Nephron (organoid): ENCODE data around the gene LIME1.
"Not testable (repeated sequence)": the region's sequence is repeated elsewhere in the genome, so short reads cannot be mapped to it uniquely, and the experiment has no call there.

Experiments used
- H3K27ac Mint-ChIP-seq, 3 experiments: 2 replicates each; pipeline ENCODE4 v1.8.0; 2020; ENCODE audit warnings: mixed read lengths in 3 of 3, mild to moderate bottlenecking in 2 of 3, moderate library complexity in 1 of 3
- H3K27me3 Mint-ChIP-seq: 2 replicates; pipeline ENCODE4 v1.8.0; 2021; ENCODE audit warnings: low read depth, mild to moderate bottlenecking, moderate library complexity, mixed read lengths
- H3K36me3 Mint-ChIP-seq: 2 replicates; pipeline ENCODE4 v1.8.0; 2020; ENCODE audit warnings: low read depth, mixed read lengths
- H3K4me1 Mint-ChIP-seq: 2 replicates; pipeline ENCODE4 v1.8.0; 2020; ENCODE audit warnings: mixed read lengths
- H3K4me3 Mint-ChIP-seq, 3 experiments: 2 replicates each; pipeline ENCODE4 v1.8.0; 2020; ENCODE audit warnings: mild to moderate bottlenecking in 3 of 3, mixed read lengths in 3 of 3, moderate library complexity in 2 of 3
- H3K9me3 Mint-ChIP-seq: 2 replicates; pipeline ENCODE4 v1.8.0; 2020; ENCODE audit warnings: mixed read lengths
- TF ChIP-seq, protein P1 (sequence below), 3 experiments: fragments of 200-600 bp; sonication (generic); IDR thresholded peaks; one replicate each; pipeline ENCODE4 v1.5.0; 2021; ENCODE audit warnings: antibody characterized with exemption in 3 of 3; ENCODE audit not compliant: unreplicated experiment in 3 of 3

Gene LIME1

DNA sequence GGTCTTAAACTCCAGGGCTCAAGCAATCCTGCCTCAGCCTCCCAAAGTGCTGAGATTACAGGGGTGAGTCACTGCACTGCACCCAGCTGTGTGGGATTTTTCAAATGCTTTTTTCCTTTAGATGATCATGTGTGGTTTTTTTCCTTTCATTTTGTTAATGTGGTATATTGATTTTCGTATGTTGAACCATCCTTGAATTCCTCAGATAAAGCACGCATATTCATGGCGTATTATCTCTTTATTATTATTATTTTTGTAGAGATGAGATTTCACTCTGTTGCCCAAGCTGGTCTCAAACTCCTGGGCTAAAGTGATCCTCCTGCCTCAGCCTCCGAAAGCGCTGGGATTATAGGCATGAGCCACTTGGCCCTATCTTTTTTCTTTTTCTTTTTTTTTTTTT, 21.6 kb upstream of the LIME1 start:
- Mint-ChIP-seq H3K27me3 (no peaks in the 10 kb centered on the region), H3K4me3 (no peak overlapping the region), H3K4me1 (peaks cover 5% of the 10 kb centered on the region), H3K36me3 (peaks cover 96% of the 10 kb centered on the region), H3K27ac (no peak overlapping the region), H3K9me3 (peaks cover 41% of the 10 kb centered on the region)
- TF ChIP-seq, protein P1, sequence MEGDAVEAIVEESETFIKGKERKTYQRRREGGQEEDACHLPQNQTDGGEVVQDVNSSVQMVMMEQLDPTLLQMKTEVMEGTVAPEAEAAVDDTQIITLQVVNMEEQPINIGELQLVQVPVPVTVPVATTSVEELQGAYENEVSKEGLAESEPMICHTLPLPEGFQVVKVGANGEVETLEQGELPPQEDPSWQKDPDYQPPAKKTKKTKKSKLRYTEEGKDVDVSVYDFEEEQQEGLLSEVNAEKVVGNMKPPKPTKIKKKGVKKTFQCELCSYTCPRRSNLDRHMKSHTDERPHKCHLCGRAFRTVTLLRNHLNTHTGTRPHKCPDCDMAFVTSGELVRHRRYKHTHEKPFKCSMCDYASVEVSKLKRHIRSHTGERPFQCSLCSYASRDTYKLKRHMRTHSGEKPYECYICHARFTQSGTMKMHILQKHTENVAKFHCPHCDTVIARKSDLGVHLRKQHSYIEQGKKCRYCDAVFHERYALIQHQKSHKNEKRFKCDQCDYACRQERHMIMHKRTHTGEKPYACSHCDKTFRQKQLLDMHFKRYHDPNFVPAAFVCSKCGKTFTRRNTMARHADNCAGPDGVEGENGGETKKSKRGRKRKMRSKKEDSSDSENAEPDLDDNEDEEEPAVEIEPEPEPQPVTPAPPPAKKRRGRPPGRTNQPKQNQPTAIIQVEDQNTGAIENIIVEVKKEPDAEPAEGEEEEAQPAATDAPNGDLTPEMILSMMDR (IDR thresholded peaks at IDR 0.05; ENCODE audit: unreplicated experiment in 3 of 3): no peak

DNA sequence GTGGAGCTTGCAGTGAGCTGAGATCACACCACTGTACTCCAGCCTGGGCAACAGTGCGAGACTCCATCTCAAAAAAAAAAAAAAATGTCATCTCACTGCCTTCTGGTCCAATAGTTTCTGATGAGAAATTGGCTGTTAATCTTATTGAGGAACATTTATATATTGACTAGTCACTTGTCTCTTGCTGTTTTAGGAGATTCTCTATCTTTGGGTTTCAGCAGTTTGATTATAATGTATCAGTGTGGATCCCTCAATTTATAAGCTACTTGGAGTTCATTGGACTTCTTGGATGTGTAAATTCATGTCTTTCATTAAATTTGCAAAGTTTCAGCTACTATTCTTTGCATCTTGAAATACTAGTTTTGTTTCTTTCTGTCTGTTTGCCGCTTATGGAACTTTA, 17.5 kb upstream of the LIME1 start:
- Mint-ChIP-seq H3K9me3 (peaks cover 41% of the 10 kb centered on the region), H3K27me3 (no peaks in the 10 kb centered on the region), H3K27ac (no peak overlapping the region), H3K4me1 (no peaks in the 10 kb centered on the region), H3K36me3 (peaks cover 95% of the 10 kb centered on the region), H3K4me3 (no peak overlapping the region)
- TF ChIP-seq, protein P1 (IDR thresholded peaks at IDR 0.05; ENCODE audit: unreplicated experiment in 3 of 3): no peak

DNA sequence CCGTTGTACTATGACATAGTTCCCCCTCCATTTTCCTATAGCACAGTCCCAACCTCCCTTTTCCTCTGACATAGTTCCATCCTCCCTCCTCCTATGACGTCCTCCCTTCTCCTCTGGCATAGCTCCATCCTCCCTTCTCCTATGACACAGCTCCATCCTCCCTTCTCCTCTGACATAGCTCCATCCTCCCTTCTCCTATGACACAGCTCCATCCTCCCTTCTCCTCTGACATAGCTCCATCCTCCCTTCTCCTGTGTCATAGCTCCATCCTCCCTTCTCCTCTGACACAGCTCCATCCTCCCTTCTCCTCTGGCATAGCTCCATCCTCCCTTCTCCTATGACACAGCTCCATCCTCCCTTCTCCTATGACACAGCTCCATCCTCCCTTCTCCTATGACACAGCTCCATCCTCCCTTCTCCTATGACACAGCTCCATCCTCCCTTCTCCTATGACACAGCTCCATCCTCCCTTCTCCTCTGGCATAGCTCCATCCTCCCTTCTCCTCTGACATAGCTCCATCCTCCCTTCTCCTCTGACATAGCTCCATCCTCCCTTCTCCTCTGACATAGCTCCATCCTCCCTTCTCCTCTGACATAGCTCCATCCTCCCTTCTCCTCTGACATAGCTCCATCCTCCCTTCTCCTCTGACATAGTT, 13.4 kb upstream of the LIME1 start:
- peaks cover 32% of the 10 kb centered on the region for H3K9me3 Mint-ChIP-seq
- H3K4me3 Mint-ChIP-seq, H3K4me1 Mint-ChIP-seq, H3K27me3 Mint-ChIP-seq, H3K27ac Mint-ChIP-seq: not testable (repeated sequence)
- H3K36me3 Mint-ChIP-seq: peaks cover 86% of the 10 kb centered on the region

DNA sequence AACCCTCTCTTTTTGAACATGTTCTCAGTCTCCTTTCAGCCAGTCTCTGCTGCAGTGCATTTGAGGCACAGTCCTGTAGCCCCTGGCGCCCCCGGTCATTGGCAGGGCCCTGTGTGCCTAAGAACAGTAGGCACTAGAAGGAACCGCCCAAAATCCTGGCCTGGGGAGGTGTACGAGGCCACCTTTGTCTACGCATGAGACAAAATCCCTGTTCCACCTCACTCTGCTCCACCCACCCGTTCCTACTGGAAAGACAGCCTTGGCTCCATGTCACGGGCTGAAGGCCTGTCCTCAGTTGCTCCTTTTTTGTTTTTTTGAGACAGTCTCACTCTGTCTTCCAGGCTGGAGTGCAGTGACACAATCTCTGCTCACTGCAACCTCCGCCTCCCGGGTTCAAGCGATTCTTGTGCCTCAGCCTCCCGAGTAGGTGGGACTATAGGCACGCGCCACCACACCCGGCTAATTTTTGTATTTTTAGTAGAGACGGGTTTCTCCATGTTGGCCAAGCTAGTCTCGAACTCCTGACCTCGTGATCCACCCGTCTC, 6.2 kb upstream of the LIME1 start:
- not testable (repeated sequence) for H3K9me3 Mint-ChIP-seq, H3K4me1 Mint-ChIP-seq, H3K27me3 Mint-ChIP-seq, H3K27ac Mint-ChIP-seq, H3K4me3 Mint-ChIP-seq
- peaks cover 55% of the 10 kb centered on the region for H3K36me3 Mint-ChIP-seq

DNA sequence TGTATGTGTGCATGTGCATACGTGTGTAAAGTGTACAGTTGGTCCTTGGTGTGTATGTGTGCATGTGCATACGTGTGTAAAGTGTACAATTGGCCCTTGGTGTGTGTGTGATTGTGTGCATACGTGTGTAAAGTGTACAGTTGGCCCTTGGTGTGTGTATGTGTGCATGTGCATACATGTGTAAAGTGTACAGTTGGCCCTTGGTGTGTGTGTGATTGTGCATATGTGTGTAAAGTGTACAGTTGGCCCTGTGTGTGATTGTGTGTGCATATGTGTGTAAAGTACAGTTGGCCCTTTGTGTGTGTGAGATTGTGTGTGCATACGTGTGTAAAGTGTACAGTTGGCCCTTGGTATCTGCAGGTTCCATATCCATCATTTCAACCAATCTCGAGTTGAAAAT, 5.1 kb upstream of the LIME1 start:
- TF ChIP-seq, protein P1 (IDR thresholded peaks at IDR 0.05; ENCODE audit: unreplicated experiment in 3 of 3): no peak
- peaks cover 5% of the 10 kb centered on the region for H3K4me1 Mint-ChIP-seq
- H3K27ac Mint-ChIP-seq: no peak overlapping the region
- H3K27me3 Mint-ChIP-seq: peaks cover 5% of the 10 kb centered on the region
- H3K36me3 Mint-ChIP-seq: peaks cover 51% of the 10 kb centered on the region
- no peak overlapping the region for H3K4me3 Mint-ChIP-seq
- peaks cover 5% of the 10 kb centered on the region for H3K9me3 Mint-ChIP-seq

DNA sequence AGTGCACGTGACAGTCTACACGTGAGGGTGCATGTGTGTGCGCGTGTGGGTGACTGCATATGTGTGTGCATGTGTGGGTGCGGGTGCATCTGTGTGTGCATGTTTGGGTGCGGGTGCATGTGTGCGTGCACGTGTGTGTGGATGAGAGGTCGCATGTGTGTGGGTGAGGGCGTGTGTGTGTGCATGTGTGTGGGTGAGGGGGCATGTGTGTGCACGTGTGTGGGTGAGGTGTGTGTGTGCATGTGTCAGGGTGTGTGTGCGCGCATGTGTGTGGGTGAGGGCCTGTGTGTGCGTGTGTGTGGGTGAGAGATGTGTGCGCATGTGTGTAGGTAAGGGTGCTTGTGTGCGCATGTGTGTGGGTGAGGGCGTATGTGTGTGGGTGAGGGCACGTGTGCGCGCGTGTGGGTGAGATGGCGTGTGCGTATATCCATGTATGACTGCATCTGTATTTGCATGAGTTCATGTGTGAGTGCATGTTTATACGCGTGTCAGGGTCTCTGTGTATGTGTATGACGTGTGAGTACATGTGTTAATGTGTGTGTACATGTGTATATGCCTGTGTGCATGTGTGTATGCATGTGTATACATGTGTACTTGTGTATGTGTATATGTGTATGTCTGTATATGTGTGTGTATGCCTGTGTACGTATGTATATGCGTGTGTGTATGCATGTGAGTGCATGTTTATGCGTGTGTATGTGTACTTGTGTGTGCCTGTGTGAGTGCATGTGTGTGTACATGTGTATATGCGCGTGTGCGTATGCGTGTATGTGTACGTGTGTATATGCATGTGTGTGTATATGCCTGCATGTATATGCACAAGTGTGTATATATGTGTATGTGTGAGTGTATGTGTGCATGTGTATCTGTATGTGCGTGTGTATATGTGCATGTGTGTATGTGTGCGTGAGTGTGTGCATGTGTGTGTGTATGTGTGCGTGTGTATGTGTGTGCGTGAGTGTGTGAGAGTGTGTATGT, 4.1 kb upstream of the LIME1 start:
- Mint-ChIP-seq H3K27ac (no peak overlapping the region), H3K27me3 (peaks cover 5% of the 10 kb centered on the region), H3K4me3 (no peak overlapping the region), H3K36me3 (peaks cover 45% of the 10 kb centered on the region), H3K9me3 (no peaks in the 10 kb centered on the region), H3K4me1 (peaks cover 5% of the 10 kb centered on the region)
- TF ChIP-seq, protein P1 (IDR thresholded peaks at IDR 0.05; ENCODE audit: unreplicated experiment in 3 of 3): no peak
